AML-193 (cell line): ENCODE data around the gene ST7.
"Not testable (repeated sequence)": the region's sequence is repeated elsewhere in the genome, so short reads cannot be mapped to it uniquely, and the experiment has no call there.

Source experiments
- DNase-seq, 2 experiments: peaks; one replicate each; lab custom pipeline; 2025; lab: John Stamatoyannopoulos, UW

ST7 gene

DNA sequence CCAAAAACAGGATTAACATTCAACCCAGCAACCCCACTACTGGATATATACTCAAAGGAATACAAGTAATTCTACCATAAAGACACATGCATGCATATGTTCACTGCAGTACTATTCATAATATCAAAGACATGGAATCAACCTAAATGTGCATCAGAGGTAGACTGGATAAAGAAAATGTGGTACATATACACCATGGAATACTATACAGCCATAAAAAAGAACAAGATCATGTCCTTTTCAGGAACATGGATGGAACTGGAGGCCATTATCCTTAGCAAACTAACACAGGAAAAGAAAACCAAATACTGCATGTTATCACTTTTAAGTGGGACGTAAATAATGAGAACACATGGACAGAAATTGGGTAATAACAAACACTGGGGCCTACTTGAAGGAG, 77.5 kb downstream of the ST7 start:
- DNase-seq: not testable (repeated sequence)

- no peak for DNase-seq
These were observed 79.5 kb downstream of the ST7 start for GRCh38 chr7:117032810-117033209.

GRCh38 chr7:117034851-117035464, 81.7 kb downstream of the ST7 start:
- DNase-seq: no peak

DNA sequence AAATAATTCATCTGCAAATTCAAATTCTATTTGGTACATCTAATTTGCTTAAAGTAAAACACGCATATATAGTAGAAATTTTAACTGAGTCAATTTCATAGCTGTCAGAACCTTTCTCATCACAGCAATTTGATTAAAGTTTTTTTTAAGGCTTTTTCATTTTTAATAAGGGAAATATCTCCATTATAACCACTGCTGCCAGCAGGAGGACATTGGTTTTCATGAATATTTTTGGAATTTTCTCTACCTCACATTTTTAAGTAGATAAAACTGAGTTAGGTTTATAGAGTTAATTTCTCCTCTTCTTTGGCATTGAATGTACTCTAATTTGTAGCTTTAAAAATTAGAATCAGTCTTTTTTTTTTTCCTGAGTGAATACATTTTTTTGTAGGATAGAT, 82.2 kb downstream of the ST7 start:
- no peak for DNase-seq

DNA sequence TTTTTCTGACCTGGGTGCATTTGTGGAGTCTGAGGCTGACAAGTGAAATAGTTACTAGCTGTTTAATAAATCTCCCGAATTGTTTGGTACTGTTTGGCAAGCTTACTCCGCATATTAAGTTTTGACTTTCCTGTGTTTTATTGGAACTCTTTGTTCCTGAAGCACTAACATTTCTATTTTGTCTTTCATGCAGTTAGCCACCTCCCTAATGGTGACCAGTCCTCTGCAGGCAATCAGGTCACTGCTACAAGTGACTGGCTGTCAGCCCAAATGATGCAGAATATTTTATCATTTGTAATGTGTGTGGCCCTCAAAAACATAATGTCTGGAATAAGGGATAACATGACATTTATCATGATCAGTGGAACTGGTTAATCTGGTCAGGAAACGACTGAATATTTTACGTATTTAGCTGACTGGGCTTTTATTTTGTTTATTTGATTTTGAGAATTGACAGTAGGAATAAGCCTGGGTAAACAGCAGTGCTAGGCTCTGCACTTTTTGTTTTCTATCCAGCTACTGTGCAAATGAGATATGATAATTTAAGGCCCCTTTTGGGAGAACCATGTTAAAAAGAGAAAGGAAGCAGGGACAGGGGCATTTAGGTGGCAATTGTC, 82.9 kb downstream of the ST7 start:
- no peak for DNase-seq

DNA sequence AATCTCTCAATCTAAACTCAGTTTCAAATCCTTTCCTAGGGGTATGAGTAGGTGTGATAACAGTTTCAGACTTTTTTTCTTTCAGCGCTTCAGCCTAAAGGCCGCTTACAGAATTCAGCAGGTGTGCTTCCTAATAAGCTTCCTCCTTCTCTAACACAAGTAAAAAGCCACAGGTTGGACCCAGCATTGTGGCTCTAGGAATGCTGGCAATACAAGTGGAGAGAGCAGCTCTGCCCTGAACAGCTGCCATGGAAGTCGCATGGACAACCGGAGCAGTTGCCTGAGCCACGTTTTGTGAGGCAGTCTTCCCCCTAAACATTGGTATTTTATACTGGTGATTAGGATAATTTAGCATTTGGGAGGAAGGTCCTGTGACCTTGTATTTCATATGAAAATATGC, 83.5 kb downstream of the ST7 start:
- DNase-seq: no peak

DNA sequence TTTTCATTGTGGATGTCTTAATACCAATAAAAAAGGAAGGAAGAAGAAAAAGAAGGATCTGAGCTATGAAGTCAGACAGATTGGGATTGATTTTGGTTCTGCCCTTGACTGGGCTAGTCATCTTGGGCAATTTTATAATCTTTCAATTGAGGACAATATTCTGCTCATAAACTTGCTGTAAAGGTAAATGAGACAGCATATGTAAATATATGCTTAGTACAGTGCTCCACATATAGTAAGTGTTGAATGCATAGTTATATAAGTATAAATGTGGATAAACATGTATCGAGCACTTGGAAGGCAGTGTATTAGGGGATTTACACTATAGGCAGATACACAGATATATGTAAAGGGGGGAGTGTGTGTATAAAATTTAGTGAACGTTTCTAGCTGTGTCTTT, 85.1 kb downstream of the ST7 start:
- DNase-seq: no peak

DNA sequence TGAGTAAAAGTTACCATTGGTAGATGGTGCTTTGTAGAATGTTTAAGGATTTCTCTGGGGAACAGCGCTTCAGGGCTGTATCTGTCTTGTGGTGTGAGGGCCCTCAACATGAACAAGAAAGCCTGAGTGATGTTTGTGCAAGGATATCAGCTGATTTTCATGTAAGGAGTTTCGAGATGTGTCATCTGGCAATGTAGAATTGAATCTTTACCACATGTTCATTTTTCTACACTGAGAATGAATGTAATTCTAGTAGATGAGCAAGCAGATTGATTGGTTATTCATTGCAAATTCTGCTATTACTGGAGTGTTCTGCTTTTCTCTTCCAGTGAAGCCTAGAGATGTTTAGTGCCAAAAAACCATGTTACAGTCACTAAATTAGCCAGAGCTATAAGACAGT, 87.7 kb downstream of the ST7 start:
- no peak for DNase-seq

DNA sequence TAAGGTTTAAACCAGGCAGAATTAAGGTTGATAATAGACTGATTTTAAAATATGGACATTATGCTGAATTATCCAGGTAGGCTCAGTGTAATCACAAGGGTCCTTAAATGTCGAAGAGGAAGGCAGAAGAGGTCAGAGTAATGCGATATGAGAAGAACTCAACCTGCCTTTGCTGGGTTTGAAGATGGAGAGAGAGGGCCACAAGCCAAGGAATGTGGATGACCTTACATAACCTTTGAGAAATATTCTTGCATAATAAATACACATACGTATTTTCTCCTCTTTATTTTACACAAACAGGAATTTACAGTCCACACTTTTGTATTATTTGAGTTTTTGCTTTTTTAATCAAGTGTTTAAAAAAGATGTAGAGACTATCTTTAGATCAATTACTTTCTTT, 88.5 kb downstream of the ST7 start:
- DNase-seq: no peak

GRCh38 chr7:117043108-117043825, 90.0 kb downstream of the ST7 start:
- no peak for DNase-seq

- DNase-seq: no peak
These were observed 91.4 kb downstream of the ST7 start for GRCh38 chr7:117044664-117045063.

- no peak for DNase-seq
These were observed 92.8 kb downstream of the ST7 start for GRCh38 chr7:117045927-117046710.

DNA sequence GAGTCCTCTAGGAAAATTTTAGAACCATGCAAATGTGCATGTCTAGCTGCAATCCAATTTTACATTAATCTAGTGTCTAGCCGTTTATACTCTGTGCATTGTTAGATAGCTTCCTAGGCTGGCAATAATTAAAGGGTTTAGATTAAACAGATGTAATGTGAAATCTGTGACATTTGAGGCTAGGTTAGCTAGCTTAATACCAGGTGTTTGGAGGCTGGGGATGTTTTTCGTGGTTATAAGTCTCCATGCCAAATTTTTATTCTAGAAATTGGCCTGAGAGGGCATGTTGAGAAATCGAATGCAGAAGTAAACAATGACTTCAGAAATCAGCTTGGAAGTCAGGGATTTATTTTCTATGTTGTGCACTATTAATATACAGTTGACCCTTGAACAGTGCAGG, 94.2 kb downstream of the ST7 start:
- no peak for DNase-seq

- DNase-seq: no peak
These were observed 95.0 kb downstream of the ST7 start for GRCh38 chr7:117048114-117048866.

DNA sequence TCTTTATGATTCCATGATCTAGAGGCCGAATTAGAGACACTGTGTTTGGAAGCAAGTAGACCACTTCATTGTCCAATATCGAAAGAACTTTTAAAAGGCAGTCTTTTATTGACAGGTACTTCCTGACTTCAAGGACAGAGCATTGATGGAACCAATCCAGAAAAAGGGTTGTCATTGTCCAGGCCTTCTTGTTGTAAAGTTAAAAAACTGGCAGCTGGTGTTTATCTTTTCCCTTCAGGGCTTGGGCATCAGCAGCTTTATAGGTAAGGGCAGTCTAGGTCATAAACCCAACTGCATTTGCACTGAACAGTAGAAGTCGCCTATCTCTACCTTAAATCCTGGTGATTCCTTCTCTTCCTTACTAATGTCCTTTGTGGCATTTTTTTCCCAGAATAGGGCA, 95.6 kb downstream of the ST7 start:
- DNase-seq: no peak

DNA sequence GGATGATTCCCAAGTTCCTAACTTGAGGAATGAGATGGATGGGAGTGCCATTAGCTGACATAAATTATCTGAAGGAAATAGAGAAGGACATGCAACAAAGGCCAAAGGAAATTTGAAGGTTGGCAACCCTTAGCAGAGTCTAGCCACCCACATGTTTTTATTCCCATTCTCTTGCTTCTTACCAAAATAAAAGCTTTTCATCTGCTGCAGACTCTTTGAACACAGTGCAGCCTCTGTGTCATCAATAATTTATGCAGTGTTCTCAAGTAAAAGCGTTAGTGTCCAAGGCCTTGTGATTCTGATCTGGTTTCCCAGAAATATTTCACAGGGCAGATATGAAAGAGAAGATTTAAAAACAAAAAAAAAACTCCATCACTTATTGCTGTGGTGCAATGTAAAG, 98.5 kb downstream of the ST7 start:
- no peak for DNase-seq

DNA sequence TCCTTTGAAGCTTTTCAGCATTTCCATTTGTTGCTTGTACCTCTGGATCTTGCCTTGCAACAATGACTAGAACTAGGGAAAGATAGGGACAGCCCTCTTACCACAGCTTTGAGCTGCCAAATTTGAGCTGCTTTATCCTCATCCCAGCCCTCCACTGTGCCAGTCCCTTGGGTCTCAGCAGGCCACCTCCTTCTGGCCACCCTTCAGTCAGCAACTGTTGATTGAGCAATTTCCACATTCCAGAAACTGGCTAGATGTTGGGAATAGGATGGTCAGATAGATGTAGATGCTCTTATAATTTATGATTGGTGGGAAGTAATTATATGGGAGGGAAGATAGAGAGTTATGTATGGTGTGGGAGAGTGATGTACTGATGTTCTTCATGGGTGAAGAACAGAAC, 100.1 kb downstream of the ST7 start:
- DNase-seq: no peak

- no peak for DNase-seq
These were observed 108.5 kb downstream of the ST7 start for GRCh38 chr7:117061751-117062150.

- DNase-seq: no peak
These were observed 109.0 kb downstream of the ST7 start for GRCh38 chr7:117062300-117062699.

DNA sequence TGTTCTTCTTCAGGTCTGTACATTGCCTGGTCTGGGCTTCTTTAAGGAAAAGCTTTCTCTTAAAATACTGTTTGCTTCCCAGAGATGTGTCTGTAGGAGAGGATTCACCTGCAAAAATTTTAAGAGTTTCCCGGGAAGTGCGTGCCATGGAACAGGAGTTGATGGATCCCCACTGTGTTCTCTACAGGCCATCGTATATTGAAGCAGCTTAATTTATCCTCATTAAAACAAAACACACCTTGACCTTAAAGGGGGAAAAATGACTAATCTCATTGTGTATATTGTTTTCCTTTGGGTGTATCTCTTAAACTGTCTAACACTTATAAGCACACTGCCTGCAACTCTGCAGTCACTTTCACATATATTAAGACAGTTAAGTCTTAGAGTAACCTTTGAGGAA, 111.4 kb downstream of the ST7 start:
- DNase-seq: no peak

DNA sequence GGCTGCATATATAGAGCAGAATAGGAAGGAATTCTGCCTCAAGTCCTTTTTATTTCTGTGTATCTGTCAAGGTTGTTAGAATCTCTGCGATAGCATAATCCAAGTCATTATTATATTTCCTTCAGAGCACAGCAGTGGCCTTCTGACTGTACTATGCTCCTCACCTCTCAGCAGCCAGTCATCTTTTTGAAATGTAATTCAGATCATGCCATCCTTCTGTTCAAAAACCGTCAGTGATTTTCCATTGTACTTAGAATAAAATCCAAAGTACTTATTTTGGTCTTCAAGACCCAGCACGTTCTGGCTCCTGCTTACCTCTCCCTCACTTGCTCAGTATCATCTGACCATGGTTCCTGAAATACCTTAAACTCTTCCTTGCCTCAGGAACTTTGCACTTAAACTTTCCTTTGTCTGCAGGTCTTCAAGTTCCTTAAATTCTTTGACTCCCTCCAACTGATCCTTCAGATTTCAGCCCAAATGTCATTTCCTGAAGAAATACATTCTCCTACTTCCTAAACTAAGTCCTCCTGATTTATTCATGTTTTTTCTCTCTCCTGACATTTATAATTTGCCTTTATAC, 112.4 kb downstream of the ST7 start:
- no peak for DNase-seq

- peak; percentile 41 to 50 for DNase-seq
These were observed 113.4 kb downstream of the ST7 start for GRCh38 chr7:117066668-117067067.
